HCT116 (cell line): Measurements from ENCODE around the gene CCL17.

ENCODE experiments used
- CBX3 ChIP-seq: IDR thresholded peaks from 2 replicates; pipeline ENCODE4 v1.6.1; 2012; ENCODE audit warnings: low read depth
- CEBPB ChIP-seq: IDR thresholded peaks from 2 replicates; pipeline ENCODE4 v1.6.1; 2012; ENCODE audit warnings: low read depth
- EZH2phosphoT487 ChIP-seq: fragments of 200-600 bp; IDR thresholded peaks from 2 replicates; pipeline ENCODE4 v1.6.1; 2018; ENCODE audit warnings: antibody characterized with exemption, borderline replicate concordance
- POLR2A ChIP-seq: IDR thresholded peaks from 2 replicates; pipeline ENCODE4 v1.7.0; 2011; ENCODE audit warnings: borderline replicate concordance; ENCODE audit not compliant: insufficient read depth, insufficient read length; ENCODE audit errors: extremely low read depth
- POLR2AphosphoS5 ChIP-seq: IDR thresholded peaks from 2 replicates; pipeline ENCODE4 v1.6.1; 2011; ENCODE audit warnings: mild to moderate bottlenecking, low read depth, low read length, moderate library complexity
- RAD21 ChIP-seq: IDR thresholded peaks from 2 replicates; pipeline ENCODE4 v1.6.1; 2012; ENCODE audit warnings: low read depth, mild to moderate bottlenecking
- SRF ChIP-seq: IDR thresholded peaks from 2 replicates; pipeline ENCODE4 v1.6.1; 2012; ENCODE audit warnings: low read depth
- ZNF274 ChIP-seq: fragments of 200-500 bp; sonication (Bioruptor generic); IDR thresholded peaks from 2 replicates; pipeline ENCODE4 v1.6.1; 2014; ENCODE audit warnings: mild to moderate bottlenecking, low read depth, low read length, inconsistent platforms
- TF ChIP-seq, protein P1 (sequence below), 3 experiments: fragments of 200-600 bp in 1 of 3; sonication (generic) in 1 of 3; IDR thresholded peaks in 2 of 3; conservative IDR thresholded peaks in 1 of 3; 2 replicates each; pipeline ENCODE4 v1.5.1; 2012 to 2017; ENCODE audit warnings: low read depth in 2 of 3, low read length in 2 of 3, antibody characterized with exemption in 1 of 3, borderline replicate concordance in 1 of 3, control low read depth in 1 of 3, mild to moderate bottlenecking in 1 of 3, mixed read lengths in 1 of 3, mixed run types in 1 of 3, moderate library complexity in 1 of 3; ENCODE audit not compliant: insufficient read depth in 1 of 3

GRCh38 chr16:57426356-57426755 lies 21.8 kb downstream of the CCL17 start:
- TF ChIP-seq, protein P1, sequence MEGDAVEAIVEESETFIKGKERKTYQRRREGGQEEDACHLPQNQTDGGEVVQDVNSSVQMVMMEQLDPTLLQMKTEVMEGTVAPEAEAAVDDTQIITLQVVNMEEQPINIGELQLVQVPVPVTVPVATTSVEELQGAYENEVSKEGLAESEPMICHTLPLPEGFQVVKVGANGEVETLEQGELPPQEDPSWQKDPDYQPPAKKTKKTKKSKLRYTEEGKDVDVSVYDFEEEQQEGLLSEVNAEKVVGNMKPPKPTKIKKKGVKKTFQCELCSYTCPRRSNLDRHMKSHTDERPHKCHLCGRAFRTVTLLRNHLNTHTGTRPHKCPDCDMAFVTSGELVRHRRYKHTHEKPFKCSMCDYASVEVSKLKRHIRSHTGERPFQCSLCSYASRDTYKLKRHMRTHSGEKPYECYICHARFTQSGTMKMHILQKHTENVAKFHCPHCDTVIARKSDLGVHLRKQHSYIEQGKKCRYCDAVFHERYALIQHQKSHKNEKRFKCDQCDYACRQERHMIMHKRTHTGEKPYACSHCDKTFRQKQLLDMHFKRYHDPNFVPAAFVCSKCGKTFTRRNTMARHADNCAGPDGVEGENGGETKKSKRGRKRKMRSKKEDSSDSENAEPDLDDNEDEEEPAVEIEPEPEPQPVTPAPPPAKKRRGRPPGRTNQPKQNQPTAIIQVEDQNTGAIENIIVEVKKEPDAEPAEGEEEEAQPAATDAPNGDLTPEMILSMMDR (IDR thresholded peaks at IDR 0.05 in 2 of 3, conservative IDR thresholded peaks at IDR 0.05 in 1 of 3; ENCODE audit: borderline replicate concordance in 1 of 3, insufficient read depth in 1 of 3, low read depth in 2 of 3, low read length in 2 of 3) = no peak
- TF ChIP-seq EZH2phosphoT487 (no peak), POLR2A (no peak), POLR2AphosphoS5 (no peak), RAD21 (no peak), CBX3 (no peak), SRF (no peak), ZNF274 (no peak), CEBPB (no peak)
